Measurements from ENCODE around the gene ACTL7B.
"Not testable (repeated sequence)": the region's sequence is repeated elsewhere in the genome, so short reads cannot be mapped to it uniquely, and the experiment has no call there.

ACTL7B gene

DNA sequence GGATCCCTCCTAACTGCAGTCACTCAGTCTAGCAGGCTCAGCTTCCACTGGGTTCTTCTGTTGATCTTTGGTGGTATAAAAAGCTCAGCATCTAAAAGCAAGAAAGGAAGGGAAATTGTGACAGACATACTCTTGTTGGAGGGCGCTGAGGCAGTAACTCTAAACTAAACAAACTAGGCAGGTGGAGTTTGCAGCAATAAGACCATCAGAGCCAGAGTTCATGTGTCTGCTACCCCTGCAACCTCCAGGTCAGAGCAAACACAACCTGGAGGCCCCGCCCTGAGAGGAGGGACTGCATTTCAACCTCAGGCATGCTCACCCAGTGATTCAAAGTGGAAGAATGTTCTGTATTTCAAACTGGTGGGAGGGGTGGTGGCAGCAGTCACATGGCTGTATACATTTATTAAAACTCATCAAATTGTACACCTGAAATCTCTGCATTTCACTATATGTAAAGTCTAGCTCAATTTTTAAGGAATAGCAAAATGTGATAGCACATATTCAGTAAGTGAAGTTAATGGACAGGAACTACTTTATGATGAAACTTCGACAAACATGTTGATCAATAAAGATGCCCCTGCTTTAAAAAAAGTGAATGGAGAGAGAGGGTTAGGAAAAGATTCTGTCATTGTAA is 13.4 kb upstream of the ACTL7B start:
- DNase-seq (ENCODE audit: low read depth): no peak

DNA sequence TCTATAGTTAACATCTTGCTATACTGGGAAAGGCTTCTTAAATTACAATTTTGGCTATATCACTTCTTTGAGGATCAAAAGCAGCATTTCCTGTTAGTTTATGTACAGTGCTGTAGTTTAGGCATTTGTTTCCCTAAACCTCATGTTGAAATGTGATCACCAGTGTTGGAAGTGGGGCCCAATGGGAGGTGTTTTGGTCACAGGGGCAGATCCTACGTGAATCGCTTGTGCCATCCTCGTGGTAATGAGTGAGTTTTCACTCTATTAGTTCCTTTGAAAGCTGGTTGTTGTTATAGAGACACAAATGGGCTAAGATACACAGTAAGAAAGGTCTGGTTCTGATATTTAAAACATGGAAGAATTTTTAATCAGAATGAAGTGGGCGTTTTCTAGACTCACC is 12.0 kb upstream of the ACTL7B start:
- no peak for DNase-seq (ENCODE audit: low read depth)

DNA sequence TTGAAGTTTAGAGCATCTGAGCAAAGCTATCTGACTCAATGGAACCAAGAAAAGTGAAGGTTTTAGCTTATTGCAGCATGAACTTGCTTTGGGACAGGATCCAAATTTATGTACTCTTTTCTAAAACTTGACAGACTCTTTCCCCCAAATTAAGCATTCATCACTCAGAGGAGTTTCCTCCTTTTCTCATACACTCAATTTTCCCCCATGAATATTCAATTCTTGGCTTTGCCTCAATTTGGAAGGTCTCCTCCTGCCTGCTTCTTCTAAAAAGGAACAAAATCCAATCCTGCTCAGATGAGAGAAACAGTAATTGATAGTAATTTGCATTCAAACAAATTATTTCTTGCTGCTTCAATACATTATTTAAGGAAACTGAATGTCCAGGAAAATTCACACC is 11.3 kb upstream of the ACTL7B start:
- DNase-seq (ENCODE audit: low read depth): no peak

DNA sequence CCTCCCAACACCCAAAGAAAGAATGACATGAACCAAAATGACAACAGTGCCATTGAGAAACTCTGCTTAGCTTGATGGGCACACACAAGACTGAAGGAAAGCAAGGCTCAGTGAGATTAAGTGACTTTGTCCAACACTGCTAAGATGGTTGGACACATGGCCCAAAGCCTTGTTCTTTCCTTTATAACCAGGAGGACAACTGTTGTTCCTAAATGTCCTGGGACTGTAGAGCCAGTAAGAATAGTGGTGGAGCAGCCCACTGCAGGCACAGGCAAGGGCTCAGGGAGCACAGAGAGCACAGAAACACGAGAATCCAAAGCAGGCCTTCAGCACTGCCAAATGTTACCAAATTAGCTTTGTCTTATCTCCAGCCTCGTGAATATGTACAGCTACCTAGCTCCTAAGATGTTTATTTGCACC is 10.2 kb upstream of the ACTL7B start:
- no peak for DNase-seq (ENCODE audit: low read depth)

DNA sequence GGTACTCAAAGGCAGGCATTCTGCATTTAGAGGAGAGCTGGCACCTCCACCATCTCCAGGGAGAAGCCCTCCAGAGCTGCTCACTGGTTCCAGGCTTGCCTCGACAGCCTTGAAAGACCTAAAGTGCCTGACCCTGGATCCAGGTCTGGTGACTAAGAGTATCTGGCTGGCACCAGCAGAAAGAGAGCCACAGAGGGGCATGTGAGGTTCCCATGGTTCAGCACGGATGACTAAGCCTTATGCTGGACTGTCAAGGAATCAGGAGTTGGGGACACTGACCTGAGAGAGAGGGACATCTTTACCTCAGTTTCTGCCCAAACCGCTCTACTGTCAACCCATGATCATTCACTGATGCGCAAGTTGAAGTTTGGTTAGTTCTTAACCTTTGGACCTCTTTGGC is 9.3 kb upstream of the ACTL7B start:
- no peak for DNase-seq (ENCODE audit: low read depth)

DNA sequence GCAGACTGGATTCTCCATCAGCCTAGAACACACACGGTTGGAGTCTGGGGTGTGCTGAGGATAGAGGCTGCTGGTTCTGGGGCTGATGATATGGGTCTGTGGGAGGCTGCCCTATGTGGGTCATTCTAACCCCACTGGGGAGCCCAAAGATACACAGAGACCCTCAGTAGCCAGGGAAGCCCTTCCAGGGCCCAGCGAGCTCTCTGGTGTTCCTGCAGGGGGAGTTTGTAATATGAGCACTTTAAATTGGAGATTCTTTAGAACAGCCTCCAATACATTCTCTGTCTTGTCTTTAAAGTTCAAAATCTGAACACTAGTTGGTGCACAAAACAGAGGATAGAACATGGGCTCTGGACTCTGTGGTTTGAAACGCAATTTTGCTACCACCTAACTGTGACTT is 8.7 kb upstream of the ACTL7B start:
- no peak for DNase-seq (ENCODE audit: low read depth)

DNA sequence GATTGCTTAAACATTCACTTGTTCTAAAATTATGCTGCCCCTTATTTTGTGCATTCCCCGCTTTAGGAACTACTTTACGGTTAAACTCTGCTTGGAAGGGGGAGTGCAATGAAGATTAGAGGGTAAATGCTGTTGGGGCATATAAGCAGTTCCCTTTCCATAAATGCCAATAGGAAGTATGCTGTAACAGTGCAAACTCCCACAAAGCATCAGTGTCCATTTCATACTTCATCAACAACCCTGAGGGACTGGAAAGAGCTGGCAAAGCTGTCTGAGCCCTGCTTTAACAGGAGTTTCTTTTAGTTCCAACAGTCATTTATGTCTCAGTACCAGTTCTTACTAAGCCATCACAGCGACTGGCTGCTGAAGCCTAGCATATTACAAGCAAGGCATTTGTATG is 8.1 kb upstream of the ACTL7B start:
- no peak for DNase-seq (ENCODE audit: low read depth)

DNA sequence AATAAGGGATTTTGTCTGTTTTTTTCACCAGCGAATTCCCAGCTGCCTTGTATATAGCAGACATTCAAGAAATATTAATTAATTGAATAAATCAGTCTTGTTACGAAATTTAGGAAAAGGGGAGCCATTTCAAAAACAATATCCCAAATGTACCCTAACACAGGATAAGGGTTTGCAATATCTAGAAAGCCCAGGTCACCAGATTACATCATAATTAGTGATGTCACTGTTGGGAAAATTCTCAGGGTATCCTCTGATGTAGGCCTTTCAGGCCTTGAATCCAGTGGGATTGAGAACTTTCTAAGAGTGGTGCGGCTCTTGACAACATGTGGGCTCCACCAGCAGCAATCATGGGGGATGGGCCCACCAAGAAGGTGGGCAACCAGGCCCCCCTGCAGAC is 6.2 kb upstream of the ACTL7B start, which contains the start of gene ACTL7A:
TSS of gene ACTL7A (plus strand) at position 270 of the 400 bp plus-strand sequence. CDS start at position 327, 57 bp downstream.
- no peak for DNase-seq (ENCODE audit: low read depth)

DNA sequence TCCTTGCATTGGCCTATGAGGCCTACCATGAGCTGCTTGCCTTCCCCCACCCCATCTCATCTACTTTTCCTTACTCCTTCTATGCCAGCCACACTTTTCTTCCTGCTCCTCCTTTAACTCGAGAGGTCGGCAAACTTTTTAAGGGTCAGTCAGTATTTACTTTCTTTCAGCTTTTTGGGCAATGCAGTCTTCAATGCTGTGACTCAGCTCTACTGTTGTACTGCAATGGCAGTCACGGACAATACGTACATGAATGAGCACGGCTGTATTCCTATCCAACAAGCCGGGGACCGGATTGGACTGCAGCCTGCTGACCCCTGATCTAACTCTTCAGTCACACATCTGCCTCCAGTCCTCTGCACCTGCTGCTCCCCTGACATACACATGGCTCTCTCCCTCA is 5.7 kb upstream of the ACTL7B start:
- no peak for DNase-seq (ENCODE audit: low read depth)

DNA sequence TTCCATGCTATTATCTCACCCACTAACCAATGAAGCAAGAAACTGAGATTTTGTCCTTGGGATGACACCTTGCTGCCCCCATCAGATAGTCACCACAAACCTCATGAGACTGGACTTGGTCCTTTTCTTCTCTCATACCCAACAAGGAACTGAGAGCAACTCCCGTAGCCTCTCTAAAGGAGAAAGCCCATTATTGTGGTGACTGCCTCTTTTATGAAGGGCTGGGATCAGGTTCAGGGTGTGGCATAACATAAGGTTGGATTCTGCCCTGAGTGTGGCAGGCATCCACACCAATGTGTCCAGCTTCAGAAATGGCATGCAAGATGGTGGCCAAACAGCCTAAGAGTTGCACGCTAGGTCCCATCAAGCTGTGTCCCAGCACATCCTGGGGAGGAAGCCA is 5.0 kb upstream of the ACTL7B start:
- DNase-seq (ENCODE audit: low read depth): no peak

DNA sequence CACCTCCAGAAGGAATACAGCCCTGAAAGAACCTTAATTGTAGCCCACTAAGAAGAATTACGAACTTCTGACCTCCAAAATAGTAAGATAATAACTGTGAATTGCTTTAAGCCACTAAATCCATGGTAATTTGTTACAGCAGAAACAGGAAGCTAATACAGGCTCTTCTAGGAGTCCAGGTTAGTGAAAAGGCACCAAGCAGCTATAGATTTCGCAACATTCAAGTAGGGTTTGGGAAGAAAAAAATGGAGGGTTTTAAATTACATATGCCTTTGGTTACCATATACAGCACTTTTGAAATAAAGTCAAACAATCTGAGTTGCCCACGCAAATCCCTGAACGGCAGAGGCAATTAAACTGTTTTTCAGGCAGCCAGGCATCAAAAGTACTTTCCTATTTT is 4.6 kb upstream of the ACTL7B start:
- DNase-seq (ENCODE audit: low read depth): no peak

DNA sequence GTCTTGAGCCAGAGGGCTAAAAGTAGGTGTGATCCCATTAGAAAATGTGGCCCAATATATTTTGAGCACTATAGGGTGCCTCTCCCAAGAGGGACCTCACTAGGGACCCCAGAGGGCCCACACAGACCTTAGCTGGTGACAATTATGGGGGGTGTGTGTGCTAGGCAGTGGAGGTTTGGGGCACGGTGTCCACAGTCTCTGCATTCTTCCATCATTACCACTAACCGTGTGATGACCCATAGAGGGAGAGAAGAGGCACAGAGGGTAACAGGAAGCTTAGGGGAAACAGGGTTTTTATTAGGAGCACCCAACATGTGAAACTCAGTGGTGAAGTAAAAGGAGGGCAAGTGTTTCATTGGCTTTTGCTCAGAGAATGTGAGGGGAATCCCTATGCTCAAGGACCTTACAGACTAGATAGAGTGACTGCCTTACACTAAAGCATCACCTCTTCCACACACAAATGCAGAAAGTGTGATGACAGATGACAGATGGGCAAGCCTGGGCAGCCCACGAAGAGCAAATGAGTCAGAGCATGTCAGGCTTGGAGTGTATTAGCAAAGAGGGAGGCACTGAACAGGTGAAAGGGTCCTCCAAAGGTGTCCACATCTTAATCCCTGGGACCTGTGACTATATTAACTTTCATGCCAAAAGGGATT is 3.8 kb upstream of the ACTL7B start:
- DNase-seq (ENCODE audit: low read depth): no peak

DNA sequence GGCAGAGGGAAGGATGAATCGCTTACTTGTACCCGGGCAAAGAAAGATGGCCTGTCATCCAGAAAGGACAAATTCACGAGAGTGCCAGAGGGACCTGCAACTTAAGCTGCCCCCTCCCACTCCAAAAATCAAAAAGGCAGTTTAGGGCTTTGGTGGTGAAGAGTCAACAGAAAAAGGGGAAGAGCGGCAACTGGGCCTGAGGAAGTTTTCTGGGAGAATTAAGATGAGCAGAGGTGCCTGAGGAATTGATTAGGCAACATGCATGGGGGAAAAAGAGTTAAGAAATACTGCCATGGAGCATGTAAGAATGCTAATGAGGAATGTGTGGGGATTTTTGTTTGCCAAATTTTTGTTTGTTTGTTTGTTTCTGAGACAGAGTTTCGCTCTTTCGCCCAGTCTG is 1.8 kb upstream of the ACTL7B start:
- no peak for DNase-seq (ENCODE audit: low read depth)

DNA sequence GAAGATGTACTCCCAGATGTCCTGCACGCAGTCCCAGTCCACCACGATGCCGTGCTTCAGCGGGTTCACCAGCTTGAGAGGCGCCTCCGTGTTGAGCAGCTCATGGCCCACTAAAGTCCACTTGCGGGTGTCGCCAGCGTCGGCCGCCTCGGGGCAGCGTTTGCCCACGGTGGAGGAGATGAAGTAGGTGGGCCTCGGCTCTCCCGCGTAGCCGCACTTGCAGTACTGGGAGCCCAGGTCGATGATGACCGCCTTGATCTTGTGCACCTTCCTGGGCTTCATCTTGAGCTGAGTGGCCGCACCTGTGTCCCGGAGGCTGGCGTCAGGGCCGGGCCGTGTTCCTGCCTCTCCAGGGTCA is 278 bp downstream of the ACTL7B start:
- no peak for DNase-seq (ENCODE audit: low read depth)

DNA sequence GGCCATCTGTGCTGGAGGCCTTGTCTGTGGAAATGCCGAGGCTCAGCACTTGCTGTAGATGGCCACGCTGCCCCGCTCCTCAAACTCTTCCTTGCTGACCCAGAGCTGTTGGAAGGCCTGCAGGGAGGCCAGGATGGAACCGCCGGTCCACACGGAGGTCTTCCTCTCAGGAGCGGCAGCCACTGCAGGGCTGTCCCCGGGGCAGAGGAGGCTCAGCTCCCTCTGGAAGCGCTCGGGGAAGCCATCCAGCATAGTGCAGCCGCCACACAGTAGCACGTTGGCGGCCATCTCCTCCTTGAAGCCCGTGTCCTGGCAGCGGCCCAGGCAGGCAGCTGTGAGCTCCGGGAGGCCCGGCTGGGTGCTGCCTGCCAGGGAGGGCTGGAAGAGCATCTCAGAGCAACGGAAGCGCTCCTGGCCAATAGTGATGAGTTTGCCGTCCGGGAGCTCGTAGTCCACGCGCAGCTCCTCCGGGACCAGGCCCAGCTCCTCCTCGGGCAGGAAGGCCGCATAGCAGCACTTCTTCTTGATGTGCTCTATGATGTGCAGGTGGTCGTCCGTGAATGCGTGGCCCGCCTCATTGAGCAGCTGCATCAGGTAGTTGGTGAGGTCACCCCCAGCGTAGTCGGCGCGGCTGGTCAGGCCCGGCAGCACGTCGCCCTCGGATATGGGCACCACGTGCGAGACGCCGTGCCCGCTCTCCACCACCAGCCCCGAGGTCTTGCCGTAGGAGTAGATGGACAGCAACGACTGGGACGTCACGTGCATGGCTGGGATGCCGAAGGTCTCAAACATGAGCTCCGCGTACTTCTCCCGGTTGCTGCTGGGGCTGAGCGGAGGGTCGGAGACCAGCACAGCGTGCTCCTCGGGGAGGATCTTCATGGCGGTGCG is 901 bp downstream of the ACTL7B start:
- no peak for DNase-seq (ENCODE audit: low read depth)

DNA sequence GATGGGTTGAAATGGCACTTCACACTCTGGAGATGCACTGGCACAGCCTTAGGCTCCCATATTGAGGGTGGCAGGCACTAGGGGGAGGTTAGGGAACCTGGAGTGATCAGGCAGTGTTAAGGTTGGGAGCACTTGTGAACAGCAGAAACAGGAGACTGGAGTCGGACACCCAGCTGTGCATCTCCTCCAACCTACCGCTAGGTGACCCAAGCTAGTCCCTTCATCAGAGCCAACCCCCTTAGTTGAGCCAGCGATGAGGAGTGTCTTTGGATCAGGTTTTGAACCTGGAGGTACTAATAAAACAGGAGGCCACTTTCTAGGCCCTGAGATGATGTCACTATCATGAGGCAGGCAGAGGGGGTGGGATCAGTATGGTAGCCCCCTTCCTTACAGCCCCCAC is 1.7 kb downstream of the ACTL7B start:
- no peak for DNase-seq (ENCODE audit: low read depth)

DNA sequence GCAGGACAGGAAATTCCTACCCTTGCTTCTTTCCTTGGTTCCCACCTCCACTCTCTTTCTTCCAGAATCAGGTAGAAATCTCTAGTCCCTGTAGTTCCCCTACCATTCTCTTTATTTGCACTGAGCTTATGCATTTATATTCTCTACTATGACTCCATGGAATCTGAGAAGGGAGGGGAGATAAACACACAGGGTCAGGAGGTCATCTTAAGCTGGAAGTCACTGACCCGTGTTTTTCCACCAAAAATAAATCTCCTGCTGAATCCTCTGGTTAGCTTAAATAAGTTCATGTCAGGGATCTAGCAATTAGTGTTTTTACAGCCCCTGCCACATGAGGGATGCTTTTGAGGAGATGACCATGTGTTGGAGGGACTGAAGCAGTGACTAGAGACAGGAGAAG is 3.7 kb downstream of the ACTL7B start:
- DNase-seq (ENCODE audit: low read depth): no peak

DNA sequence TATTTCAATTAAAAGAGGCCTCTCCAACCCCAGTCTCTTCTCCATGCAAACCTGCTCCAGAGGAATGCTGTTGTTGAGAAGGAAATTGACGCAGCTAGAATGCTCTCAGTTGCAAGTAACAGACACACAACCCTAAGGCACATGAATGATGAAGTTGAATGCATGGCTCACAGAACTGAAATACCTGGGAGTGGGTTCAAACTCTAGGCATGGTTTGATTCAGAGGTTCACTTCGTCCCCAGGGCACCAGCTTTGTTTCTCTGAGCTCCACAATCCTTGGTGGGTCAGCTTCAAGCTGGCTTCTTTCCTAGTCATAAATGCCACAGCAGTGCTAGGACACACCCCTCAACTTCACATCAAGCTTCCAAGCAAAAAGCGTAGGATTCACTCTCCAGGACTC is 4.6 kb downstream of the ACTL7B start:
- DNase-seq (ENCODE audit: low read depth): no peak

DNA sequence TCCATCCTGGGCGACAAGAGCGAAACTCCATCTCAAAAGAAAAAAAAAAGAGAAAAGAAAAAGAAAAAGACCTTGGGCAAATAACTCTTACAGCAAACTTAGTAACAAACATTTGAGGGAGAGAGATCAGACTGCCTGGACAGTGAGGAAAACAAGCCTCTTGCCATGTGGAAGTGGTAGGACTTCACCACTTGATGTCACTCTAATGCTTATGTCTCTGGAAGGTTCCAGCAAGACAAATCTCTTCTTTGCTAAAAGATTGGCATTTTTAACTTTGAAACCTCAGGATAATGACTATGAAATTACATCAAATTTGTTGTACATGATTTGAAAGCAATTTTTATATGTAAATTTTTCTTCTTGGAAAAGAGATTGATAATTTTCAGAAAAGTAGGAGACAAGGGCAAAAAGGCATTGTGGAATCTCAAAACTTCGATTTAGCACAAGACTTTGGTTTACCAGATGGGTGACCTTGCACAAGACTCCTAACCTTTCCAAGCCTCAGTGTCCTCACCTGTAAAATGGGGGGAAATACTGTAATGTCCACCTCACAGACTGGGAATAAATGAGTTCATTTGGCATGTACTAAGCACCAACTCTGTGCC is 5.4 kb downstream of the ACTL7B start:
- no peak for DNase-seq (ENCODE audit: low read depth)

DNA sequence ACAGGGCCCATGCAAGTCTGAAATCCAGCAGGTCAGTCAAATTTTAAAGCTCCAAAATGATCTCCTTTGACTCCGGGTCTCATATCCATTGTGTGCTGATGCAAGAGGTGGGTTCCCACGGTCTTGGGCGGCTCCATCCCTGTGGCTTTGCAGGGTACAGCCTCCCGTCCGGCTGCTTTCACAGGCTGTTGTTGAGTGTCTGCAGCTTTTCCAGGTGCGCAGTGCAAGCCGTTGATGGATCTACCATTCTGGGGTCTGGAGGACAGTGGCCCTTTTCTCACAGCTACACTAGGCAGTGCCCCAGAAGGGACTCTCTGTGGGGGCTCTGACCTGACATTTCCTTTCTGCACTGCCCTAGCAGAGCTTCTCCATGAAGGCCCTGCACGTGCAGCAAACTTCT is 7.5 kb downstream of the ACTL7B start:
- not testable (repeated sequence) for DNase-seq (ENCODE audit: low read depth)

DNA sequence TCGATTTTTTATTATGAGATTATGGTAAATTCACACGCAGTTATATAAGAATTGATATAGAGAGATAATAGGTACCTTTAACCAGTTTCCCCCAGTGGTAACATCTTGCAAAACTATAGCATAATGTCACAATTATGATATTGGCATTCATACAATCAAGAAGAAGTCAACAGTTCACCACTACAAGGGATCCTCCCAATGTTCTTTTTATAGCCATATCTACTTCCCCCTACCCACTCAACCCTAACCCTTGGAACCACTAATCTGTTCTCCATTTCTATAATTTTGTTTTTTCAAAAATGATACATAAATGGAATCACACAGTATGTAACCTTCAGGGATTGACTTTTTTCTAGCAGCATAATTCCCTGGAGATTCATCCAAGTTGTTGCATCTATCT is 9.8 kb downstream of the ACTL7B start:
- no peak for DNase-seq (ENCODE audit: low read depth)

DNA sequence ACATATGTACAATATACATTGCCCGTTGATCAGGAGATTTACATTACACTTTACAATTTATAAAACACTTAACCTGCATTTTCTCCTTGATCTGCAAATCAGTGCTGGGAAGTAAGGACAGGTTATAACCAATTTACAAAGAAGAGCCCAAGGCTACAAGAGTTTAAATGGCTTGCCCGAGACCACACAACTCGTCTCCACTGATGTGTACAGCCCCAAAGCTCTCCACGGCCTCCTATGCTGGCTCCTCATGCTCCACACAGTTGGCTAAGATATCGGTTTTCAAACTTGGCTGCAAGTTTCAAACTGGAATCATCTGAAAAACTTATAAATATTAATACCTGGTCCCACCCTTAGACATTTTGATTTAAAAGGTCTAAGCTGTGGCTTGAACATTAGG is 10.3 kb downstream of the ACTL7B start:
- DNase-seq (ENCODE audit: low read depth): no peak

DNA sequence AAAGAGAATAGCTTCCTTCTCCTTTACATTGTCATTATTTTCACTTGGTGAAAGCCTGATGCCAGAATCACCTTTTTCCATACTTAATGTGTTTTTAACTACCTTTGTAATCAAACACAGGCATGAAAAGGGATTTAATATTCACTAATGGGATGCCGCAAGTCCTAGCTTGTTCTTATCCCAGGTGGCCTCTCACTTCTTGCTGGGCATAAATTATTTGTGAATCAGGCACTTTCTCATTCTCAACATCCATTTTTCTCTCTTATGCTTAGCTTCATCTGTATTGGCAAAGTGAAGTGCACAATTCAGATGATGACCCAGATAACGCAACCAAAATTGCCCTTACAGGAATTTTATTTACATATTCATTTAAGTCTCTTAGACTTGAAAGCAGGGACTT is 10.9 kb downstream of the ACTL7B start:
- no peak for DNase-seq (ENCODE audit: low read depth)

Data from stimulated activated CD8-positive, alpha-beta memory T cell treated with anti-CD3 and anti-CD28 coated beads, Interleukin-7, amount 100 ng/mL, for 24 hours (primary cell).